HepG2 (cell line): Measurements from ENCODE around the gene C2orf78. TPM values are rescaled to one million over a fixed set of nuclear protein-coding genes. Genes with fewer than 3 reads are reported as not detected.

Source experiments
- BHLHE40 ChIP-seq: IDR thresholded peaks from 2 replicates; pipeline ENCODE4 v1.6.1; 2011; ENCODE audit warnings: low read length, improper control_type of control experiment
- EEA1 ChIP-seq: sonication (generic); formaldehyde crosslinking; IDR thresholded peaks from 2 replicates; pipeline ENCODE4 v1.5.1; 2020; ENCODE audit warnings: mild to moderate bottlenecking, missing genetic modification reagents, borderline replicate concordance
- HNRNPH1 ChIP-seq: fragments of 200-400 bp; formaldehyde crosslinking; optimal IDR thresholded peaks from 2 replicates; pipeline ENCODE3; 2017; ENCODE audit warnings: mild to moderate bottlenecking, low read depth, low read length
- LCORL ChIP-seq, 2 experiments: fragments of 450-650 bp in 1 of 2; sonication (generic) in 1 of 2; formaldehyde crosslinking in 1 of 2; IDR thresholded peaks; 2 replicates each; pipeline versions ENCODE4 v1.5.0 to v1.6.1; 2017 to 2020; ENCODE audit warnings: antibody characterized with exemption in 1 of 2, missing genetic modification reagents in 1 of 2
- MXD1 ChIP-seq: sonication (generic); formaldehyde crosslinking; IDR thresholded peaks from 2 replicates; pipeline ENCODE4 v1.4.0; 2020; ENCODE audit warnings: mild to moderate bottlenecking, missing genetic modification reagents
- NCOA1 ChIP-seq: sonication (generic); formaldehyde crosslinking; IDR thresholded peaks from 2 replicates; pipeline ENCODE4 v1.9.0; 2021; ENCODE audit warnings: missing genetic modification reagents
- NR2F6 ChIP-seq, 2 experiments: IDR thresholded peaks; 2 replicates each; pipeline ENCODE4 v1.6.1; 2016; ENCODE audit warnings: antibody characterized with exemption in 1 of 2, mild to moderate bottlenecking in 1 of 2
- PRMT3 ChIP-seq: sonication (generic); formaldehyde crosslinking; IDR thresholded peaks from 2 replicates; pipeline ENCODE4 v1.8.1; 2022; ENCODE audit warnings: low read depth, mild to moderate bottlenecking, moderate library complexity, missing genetic modification reagents, borderline replicate concordance
- SIX4 ChIP-seq: sonication (generic); formaldehyde crosslinking; IDR thresholded peaks from 2 replicates; pipeline ENCODE4 v1.4.0; 2020; ENCODE audit warnings: missing genetic modification reagents
- TEAD3 ChIP-seq: optimal IDR thresholded peaks from 2 replicates; pipeline ENCODE3; 2016; ENCODE audit warnings: borderline replicate concordance
- ZBTB10 ChIP-seq: sonication (generic); formaldehyde crosslinking; IDR thresholded peaks from 2 replicates; pipeline ENCODE4 v1.4.0; 2020; ENCODE audit warnings: missing genetic modification reagents, borderline replicate concordance
- ZFAT ChIP-seq: sonication (generic); formaldehyde crosslinking; conservative IDR thresholded peaks from 2 replicates; pipeline ENCODE4 v1.8.1; 2023; ENCODE audit warnings: missing genetic modification reagents, inconsistent platforms
- ZFY ChIP-seq: sonication (generic); formaldehyde crosslinking; IDR thresholded peaks from 2 replicates; pipeline ENCODE4 v1.4.0; 2020; ENCODE audit warnings: missing genetic modification reagents
- ZIK1 ChIP-seq: sonication (generic); formaldehyde crosslinking; IDR thresholded peaks from 2 replicates; pipeline ENCODE4 v1.5.0; 2020; ENCODE audit warnings: mild to moderate bottlenecking, low read depth, missing genetic modification reagents, borderline replicate concordance
- ZNF234 ChIP-seq: sonication (generic); formaldehyde crosslinking; conservative IDR thresholded peaks from 2 replicates; pipeline ENCODE4 v1.5.1; 2020; ENCODE audit warnings: mild to moderate bottlenecking, missing genetic modification reagents
- ZNF274 ChIP-seq: sonication (generic); formaldehyde crosslinking; IDR thresholded peaks from 2 replicates; pipeline ENCODE4 v1.5.1; 2020; ENCODE audit warnings: mild to moderate bottlenecking, missing genetic modification reagents
- ZNF276 ChIP-seq: sonication (generic); formaldehyde crosslinking; IDR thresholded peaks from 2 replicates; pipeline ENCODE4 v1.4.0; 2020; ENCODE audit warnings: mild to moderate bottlenecking, low read depth, missing genetic modification reagents
- ZNF558 ChIP-seq: sonication (generic); formaldehyde crosslinking; IDR thresholded peaks from 2 replicates; pipeline ENCODE4 v1.9.0; 2022; ENCODE audit warnings: mild to moderate bottlenecking, missing genetic modification reagents, borderline replicate concordance
- ZNF577 ChIP-seq: sonication (generic); formaldehyde crosslinking; IDR thresholded peaks from 2 replicates; pipeline ENCODE4 v1.4.0; 2020; ENCODE audit warnings: mild to moderate bottlenecking, low read depth, missing genetic modification reagents, borderline replicate concordance
- ZNF629 ChIP-seq: sonication (generic); formaldehyde crosslinking; conservative IDR thresholded peaks from 2 replicates; pipeline ENCODE4 v1.5.0; 2020; ENCODE audit warnings: missing genetic modification reagents
- ZNF670 ChIP-seq: sonication (generic); formaldehyde crosslinking; IDR thresholded peaks from 2 replicates; pipeline ENCODE4 v1.8.0; 2022; ENCODE audit warnings: mild to moderate bottlenecking, missing genetic modification reagents, borderline replicate concordance
- ZNF790 ChIP-seq: sonication (generic); formaldehyde crosslinking; IDR thresholded peaks from 2 replicates; pipeline ENCODE4 v1.8.0; 2022; ENCODE audit warnings: missing genetic modification reagents, mild to moderate bottlenecking, borderline replicate concordance
- ZNF839 ChIP-seq: sonication (generic); formaldehyde crosslinking; IDR thresholded peaks from 2 replicates; pipeline ENCODE4 v1.4.0; 2020; ENCODE audit warnings: missing genetic modification reagents, mild to moderate bottlenecking, borderline replicate concordance
- polyA plus RNA-seq, 8 experiments: library from polyadenylated mRNA; depleted of rRNA in 3 of 8; stranded (reverse) in 7 of 8; unstranded in 1 of 8; fragments of >200 nt; fragmentation: Illumina TruSeq in 4 of 8; extraction: Trizol in 4 of 8; gene quantifications; 2 replicates each; pipeline versions ENCODE4 v1.2.1 to v1.2.3, GENCODE V29; 2011 to 2016; ENCODE audit warnings: low read depth in 4 of 8, missing spikeins in 1 of 8, mixed read lengths in 1 of 8; ENCODE audit not compliant: insufficient read depth in 1 of 8
- total RNA-seq, 5 experiments: library from RNA; depleted of rRNA; stranded (reverse); fragments of >200 nt; fragmentation: Illumina TruSeq; extraction: Trizol; gene quantifications; 2 replicates each; pipeline ENCODE4 v1.2.3, GENCODE V29; 2016; ENCODE audit warnings: low read depth in 1 of 5

The C2orf78 gene
- total and polyA plus RNA-seq, 2 of the 13 experiments (the other 11 are each of a cell fraction or from before 2014, with no cell fraction given): not detected

DNA sequence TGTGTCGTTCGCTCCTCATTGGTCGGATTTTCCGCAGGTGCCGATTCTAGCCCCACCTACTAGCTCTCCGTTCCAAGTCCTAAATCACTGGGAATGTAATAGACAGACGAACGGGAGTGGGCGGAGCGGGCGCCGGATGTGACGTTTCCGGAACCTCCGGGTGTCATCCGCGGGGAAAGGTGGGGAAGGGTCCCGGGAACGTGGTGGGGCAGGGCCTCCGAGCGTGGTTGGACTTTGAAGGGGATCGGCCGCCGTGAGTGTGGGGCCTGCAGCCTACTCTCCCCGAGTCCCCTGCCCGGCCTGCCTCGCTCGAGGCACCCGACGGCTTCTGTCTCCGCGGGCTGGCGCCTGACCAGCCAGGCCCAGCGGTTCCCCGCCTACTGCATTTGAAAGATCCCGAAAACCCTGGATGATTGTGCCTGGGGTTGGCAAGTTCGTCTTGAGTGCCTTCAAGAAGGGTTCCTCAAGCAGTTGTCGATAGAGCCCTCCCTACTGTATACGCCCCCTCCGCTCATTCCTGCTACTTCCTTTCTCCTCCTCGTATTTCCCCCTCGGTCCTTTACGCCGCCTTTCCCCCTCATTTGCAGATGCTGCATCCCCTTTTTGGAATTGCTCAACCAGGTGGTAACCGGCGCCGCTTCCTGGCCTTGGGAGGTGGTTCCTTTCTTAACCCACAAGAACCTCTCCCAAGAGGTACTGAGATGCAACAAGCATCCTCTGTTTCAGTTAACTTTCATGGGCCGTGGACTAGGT lies 45.0 kb downstream of the C2orf78 start, which contains the start of gene STAMBP (continued):
- no peak for TF ChIP-seq ZNF276
- 0 out of 2 replicates have a peak, but pooled peaks have one; percentile 20 for TF ChIP-seq ZNF629 (CRISPR knock-in tag)
- TF ChIP-seq HNRNPH1: peak; percentile 92
- TF ChIP-seq SIX4 (CRISPR knock-in tag): no peak
- no peak for TF ChIP-seq NR2F6 (IDR thresholded peaks at IDR 0.05)
- TF ChIP-seq NR2F6 (CRISPR knock-in tag; IDR thresholded peaks at IDR 0.05): 0 out of 2 replicates have a peak, but pooled peaks have one; percentile 24
- no peak for TF ChIP-seq ZNF839 (CRISPR knock-in tag)
- no peak for TF ChIP-seq ZBTB10 (CRISPR knock-in tag)
- no peak; the same call in 1 of the 2 replicates for TF ChIP-seq ZIK1
- TF ChIP-seq ZNF670: peak; percentile 26; the same call in 1 of the 2 replicates
- peak; percentile 95 for TF ChIP-seq ZFY (CRISPR knock-in tag)
- TF ChIP-seq PRMT3 (CRISPR knock-in tag): no peak
- TF ChIP-seq LCORL (IDR thresholded peaks at IDR 0.05): peak; percentile 71
- TF ChIP-seq LCORL (CRISPR knock-in tag; IDR thresholded peaks at IDR 0.05): peak; percentile 70
- peak; percentile 88; the same call in 1 of the 2 replicates for TF ChIP-seq ZNF790 (CRISPR knock-in tag)
- TF ChIP-seq ZNF577 (CRISPR knock-in tag): no peak
- no peak for TF ChIP-seq ZFAT (CRISPR knock-in tag)
- no peak for TF ChIP-seq ZNF558
- peak; percentile 88 for TF ChIP-seq TEAD3 (CRISPR knock-in tag)
- peak; percentile 63 for TF ChIP-seq BHLHE40
- TF ChIP-seq EEA1 (CRISPR knock-in tag): peak; percentile 90; the same call in 1 of the 2 replicates
- TF ChIP-seq NCOA1 (CRISPR knock-in tag): peak; percentile 31; the same call in 1 of the 2 replicates
- peak; percentile 90 for TF ChIP-seq ZNF274 (CRISPR knock-in tag)
- TF ChIP-seq MXD1 (CRISPR knock-in tag): peak; percentile 86
- TF ChIP-seq ZNF234 (CRISPR knock-in tag): no peak
